ENCODE results near the gene CLEC4M. TPM values are rescaled to one million over a fixed set of nuclear protein-coding genes. Genes with fewer than 3 reads are reported as not detected.

The CLEC4M gene
- total and polyA plus RNA-seq, 2 of the 8 experiments (the other 6 are each of a cell fraction or from before 2014, with no cell fraction given), result not detected

- 0 out of 2 replicates have a peak, but pooled peaks have one; percentile 34 for TF ChIP-seq MAX (IDR thresholded peaks at IDR 0.05)
- TF ChIP-seq ATF2 (IDR thresholded peaks at IDR 0.05; ENCODE audit: low read length), result no peak
- no peak for TF ChIP-seq CBX5 (IDR thresholded peaks at IDR 0.05; ENCODE audit: low read depth, low read length)
- TF ChIP-seq CBX8 (IDR thresholded peaks at IDR 0.05; ENCODE audit: borderline replicate concordance, low read depth, low read length), result no peak
- TF ChIP-seq SIRT6 (IDR thresholded peaks at IDR 0.05; ENCODE audit: low read length), result no peak
- TF ChIP-seq EZH2 (IDR thresholded peaks at IDR 0.05; ENCODE audit: low read depth, low read length, severe bottlenecking), result no peak
- TF ChIP-seq ASH2L (IDR thresholded peaks at IDR 0.05; ENCODE audit: low read length), result peak; percentile 39
- TF ChIP-seq POLR2AphosphoS5 (IDR thresholded peaks at IDR 0.05; ENCODE audit: low read depth, low read length), result no peak
- no peak for TF ChIP-seq TAF7 (optimal IDR thresholded peaks at IDR 0.05; ENCODE audit: borderline replicate concordance, low read depth, low read length)
- TF ChIP-seq SAP30 (IDR thresholded peaks at IDR 0.05; ENCODE audit: insufficient read depth, insufficient replicate concordance, low read length), result no peak
- TF ChIP-seq PHF8 (conservative IDR thresholded peaks at IDR 0.05; ENCODE audit: low read depth, low read length), result no peak
- TF ChIP-seq JUN (IDR thresholded peaks at IDR 0.05; ENCODE audit: low read depth, low read length), result no peak
- TF ChIP-seq YY1 (IDR thresholded peaks at IDR 0.05; ENCODE audit: low read depth, low read length), result peak; percentile 77
- peak in 1 of 2 experiments; percentile 43; a peak in 1 of 4 replicates for TF ChIP-seq HDAC2 (IDR thresholded peaks at IDR 0.05; ENCODE audit: borderline replicate concordance in 1 of 2, low read depth in 2 of 2, low read length in 2 of 2)
- TF ChIP-seq, protein P1, sequence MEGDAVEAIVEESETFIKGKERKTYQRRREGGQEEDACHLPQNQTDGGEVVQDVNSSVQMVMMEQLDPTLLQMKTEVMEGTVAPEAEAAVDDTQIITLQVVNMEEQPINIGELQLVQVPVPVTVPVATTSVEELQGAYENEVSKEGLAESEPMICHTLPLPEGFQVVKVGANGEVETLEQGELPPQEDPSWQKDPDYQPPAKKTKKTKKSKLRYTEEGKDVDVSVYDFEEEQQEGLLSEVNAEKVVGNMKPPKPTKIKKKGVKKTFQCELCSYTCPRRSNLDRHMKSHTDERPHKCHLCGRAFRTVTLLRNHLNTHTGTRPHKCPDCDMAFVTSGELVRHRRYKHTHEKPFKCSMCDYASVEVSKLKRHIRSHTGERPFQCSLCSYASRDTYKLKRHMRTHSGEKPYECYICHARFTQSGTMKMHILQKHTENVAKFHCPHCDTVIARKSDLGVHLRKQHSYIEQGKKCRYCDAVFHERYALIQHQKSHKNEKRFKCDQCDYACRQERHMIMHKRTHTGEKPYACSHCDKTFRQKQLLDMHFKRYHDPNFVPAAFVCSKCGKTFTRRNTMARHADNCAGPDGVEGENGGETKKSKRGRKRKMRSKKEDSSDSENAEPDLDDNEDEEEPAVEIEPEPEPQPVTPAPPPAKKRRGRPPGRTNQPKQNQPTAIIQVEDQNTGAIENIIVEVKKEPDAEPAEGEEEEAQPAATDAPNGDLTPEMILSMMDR (IDR thresholded peaks at IDR 0.05; ENCODE audit: control extremely low read depth in 1 of 3, insufficient read depth in 1 of 3, low read depth in 1 of 3, low read length in 3 of 3), result peak; percentile 41 to 75 (median 64)
- TF ChIP-seq ATF3 (IDR thresholded peaks at IDR 0.05; ENCODE audit: insufficient read depth, low read depth, low read length), result no peak
Measured at GRCh38 chr19:7748756-7749155, 14.3 kb upstream of the CLEC4M start (continued).

All from H1 (cell line).